ENCODE data around the gene BAD.

DNA sequence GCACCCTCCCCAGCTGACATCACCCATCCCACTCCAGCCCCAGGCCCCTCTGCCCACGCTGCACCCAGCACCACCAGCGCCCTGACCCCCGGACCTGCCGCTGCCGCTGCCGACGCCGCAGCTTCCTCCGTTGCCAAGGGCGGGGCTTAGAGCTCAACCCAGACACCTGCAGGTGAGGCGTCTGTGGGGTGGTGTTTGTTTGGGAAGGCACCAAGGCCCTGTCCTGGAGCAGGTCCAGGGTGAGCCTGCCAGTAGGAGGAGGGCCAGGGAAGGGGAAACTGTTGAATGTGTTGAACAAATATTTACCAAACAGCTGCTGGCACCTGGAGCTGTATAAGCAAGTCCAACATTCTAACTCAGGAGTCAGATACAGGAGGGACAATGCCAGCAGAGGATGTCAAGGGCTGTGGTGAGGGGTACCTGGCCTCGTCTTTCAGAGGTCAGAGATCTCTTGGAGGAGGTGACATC is 46.9 kb downstream of the BAD start:
- TF ChIP-seq, protein P1, sequence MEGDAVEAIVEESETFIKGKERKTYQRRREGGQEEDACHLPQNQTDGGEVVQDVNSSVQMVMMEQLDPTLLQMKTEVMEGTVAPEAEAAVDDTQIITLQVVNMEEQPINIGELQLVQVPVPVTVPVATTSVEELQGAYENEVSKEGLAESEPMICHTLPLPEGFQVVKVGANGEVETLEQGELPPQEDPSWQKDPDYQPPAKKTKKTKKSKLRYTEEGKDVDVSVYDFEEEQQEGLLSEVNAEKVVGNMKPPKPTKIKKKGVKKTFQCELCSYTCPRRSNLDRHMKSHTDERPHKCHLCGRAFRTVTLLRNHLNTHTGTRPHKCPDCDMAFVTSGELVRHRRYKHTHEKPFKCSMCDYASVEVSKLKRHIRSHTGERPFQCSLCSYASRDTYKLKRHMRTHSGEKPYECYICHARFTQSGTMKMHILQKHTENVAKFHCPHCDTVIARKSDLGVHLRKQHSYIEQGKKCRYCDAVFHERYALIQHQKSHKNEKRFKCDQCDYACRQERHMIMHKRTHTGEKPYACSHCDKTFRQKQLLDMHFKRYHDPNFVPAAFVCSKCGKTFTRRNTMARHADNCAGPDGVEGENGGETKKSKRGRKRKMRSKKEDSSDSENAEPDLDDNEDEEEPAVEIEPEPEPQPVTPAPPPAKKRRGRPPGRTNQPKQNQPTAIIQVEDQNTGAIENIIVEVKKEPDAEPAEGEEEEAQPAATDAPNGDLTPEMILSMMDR (IDR thresholded peaks at IDR 0.05): no peak
- no peak for TF ChIP-seq POLR2A (IDR thresholded peaks at IDR 0.05)
